Measurements from ENCODE around the gene ARID1B. TPM values are rescaled to one million over a fixed set of nuclear protein-coding genes. Genes with fewer than 3 reads are reported as not detected.

Gene ARID1B
- total RNA-seq, 1 donor from 2014 or later = 49.2 TPM

DNA sequence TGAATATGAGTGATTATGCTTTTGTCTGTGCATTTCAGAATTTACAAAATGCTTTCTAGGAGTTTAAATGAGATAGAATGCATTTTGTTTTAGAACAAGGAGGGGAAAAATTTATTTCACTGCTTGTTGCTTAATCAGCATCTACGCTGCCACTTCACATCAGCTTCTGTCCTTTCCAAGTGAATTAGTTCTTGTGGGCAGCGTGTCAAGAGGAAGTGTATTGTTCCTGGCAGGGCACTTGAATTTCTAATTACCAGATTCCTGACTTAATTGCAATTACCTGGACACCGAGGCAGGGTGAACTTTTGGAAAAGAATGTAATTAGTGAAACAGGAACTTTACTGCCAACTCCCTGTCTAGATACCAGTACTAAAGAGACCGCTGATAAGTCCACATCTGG is 282.6 kb downstream of the ARID1B start:
- ATAC-seq (ENCODE audit: poor library complexity) = peak; percentile 34
- intact Hi-C loops (cut with DNase I) = no loop called here
- DNase-seq = no peak

DNA sequence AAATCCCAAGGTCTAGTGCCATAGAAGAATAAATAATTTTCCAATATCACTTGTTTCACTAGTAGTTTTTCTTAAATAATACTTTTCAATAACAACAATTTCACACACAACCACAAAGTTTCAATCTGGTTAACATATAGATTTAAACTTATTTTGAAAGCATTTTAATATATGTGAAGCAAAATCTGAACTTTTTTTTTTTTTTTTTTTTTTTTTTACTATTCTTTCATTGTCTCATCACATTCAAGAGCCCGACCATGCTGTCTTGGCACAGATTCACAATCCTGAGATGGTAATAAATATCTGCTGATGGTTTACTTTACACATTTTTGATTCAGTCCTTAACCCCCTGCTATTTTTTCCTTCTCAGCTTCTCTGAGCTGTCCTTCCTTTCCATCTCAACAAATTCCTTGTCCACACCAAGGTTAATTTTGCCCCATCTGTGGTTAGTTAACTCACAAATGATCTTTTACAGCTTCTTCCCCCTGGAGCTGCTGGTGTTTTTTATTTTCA is 283.3 kb downstream of the ARID1B start:
- ATAC-seq (ENCODE audit: poor library complexity) = no peak
- intact Hi-C loops (cut with DNase I) = no loop called here
- no peak for DNase-seq

DNA sequence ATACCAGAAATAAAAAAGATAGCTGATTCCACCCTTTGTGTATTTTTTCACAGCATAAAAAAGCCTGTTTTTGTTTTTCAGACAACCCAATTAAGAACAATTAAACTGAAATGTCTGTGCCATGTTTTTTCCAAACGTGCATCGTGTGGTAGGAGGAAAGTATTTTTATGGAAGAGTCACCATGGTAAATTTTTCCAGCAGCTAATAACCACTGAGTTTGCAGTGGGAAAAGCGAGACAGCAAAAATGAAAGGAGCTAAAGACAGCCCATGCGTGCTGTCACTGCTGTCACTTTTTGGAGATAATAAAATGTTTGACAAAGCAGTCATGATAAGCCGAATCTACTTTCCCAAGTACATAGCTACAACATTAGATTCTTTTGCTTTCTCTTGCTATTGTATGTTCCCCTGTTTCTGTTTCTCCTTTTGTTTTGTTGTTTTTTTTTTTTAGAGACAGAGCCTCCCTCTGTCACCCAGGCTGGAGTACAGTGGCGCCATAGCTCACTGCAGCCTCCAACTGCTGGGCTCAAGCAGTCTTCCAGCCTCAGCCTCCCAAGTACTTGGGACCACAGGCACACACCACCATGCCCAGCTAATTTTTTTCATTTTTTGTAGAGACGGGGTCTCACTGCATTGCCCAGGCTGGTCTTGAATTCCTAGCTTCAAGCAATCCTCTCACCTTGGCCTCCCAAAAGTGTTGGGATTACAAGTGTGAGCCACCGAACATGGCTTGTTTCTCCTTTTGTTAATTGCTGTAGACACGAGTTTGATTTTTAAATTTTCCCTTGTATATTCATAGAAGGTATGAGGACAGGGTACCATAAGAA is 284.8 kb downstream of the ARID1B start:
- intact Hi-C loops (cut with DNase I) = no loop called here
- ATAC-seq (ENCODE audit: poor library complexity) = no peak
- DNase-seq = no peak

DNA sequence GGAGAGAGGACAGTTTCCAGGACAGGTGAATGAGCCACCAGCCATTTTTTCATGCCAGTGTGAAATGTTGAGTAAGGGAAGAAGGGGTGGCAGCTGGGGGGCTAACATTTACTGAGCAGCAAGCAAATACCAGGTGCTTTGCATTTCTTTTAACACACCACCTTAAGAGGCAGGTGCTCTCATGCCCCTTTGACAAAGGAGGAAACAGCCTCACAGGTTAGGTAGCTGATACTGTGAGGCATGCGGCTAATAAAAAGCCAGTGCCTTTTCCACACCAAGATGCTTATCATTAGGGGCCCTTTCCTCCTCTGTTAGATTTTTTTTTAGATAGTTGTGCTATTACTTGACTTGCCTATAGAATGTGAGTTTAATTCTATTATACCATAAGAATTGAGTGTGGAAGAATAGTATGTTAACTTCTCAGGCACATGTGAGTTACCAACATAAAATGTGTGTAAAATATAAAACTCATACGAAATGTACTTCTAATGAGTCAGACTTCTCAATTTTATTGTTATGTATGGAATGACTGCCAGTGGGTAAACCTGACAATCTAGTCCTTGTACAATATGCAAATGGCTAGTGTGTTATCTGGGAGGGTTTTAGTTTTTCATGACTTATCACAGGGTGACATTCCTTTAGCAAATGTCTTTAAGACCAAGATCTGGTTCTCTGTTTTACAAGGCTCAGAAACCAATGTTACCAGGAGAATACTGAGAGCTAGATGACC is 286.2 kb downstream of the ARID1B start:
- ATAC-seq (ENCODE audit: poor library complexity) = no peak
- intact Hi-C loops (cut with DNase I) = no loop called here
- DNase-seq = no peak

DNA sequence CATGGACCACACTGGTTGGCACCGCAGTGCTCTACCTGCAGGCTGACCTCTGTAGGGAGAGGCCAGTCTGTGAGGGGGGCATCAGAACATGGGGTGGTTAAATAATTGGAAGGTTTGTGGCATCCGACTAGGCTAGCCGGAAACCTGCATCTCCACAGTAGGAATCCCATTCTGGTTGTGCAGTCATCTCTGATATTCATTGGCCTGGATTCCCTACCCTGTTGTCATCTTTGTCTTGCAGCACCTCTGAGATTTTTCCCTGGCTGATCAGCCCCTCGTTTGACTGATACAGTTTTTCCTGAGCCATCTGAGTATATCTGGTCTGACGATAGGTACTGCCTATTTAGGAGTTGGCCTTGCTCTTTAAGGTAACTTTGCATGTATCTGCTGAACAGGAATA is 286.7 kb downstream of the ARID1B start:
- intact Hi-C loops (cut with DNase I) = no loop called here
- no peak for ATAC-seq (ENCODE audit: poor library complexity)
- DNase-seq = no peak

DNA sequence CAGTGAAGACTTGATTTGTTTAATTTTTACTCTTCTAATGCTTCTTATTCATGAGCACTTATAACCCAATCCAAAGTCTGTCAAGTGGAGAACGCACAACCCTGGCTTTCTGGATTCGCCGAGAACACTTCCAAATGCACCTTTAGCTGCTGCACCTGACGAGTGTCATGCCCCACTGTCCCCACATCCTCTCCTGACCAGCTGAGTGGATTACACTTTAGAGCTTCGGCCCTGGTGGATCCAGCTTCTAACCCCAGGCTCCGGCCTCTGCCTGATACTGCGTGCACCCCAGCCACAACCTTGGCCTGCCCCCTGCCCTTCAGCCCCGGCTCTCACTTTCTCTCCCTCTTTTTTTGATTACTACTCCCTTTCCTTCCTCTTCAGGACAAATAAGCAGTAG is 287.3 kb downstream of the ARID1B start:
- intact Hi-C loops (cut with DNase I) = no loop called here
- DNase-seq (no peak), ATAC-seq (ENCODE audit: poor library complexity) (no peak)

DNA sequence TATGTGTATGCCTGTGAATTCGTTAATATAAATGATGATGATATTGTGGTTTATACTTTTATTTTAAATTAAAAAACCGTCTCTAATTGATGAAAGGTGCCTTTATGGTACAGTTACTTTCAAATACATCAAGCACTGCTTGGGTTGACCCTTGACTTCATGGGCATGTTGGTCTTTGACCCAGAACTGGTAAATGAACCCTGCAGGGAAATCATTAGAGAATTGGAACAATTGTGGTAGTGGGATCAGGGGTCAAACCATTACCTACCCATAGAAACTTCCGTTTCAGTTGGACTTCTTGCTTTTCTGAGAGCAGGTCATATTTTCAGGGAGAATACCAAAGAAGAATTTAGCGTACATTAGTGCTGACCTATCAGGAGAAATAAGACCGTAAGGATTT is 288.2 kb downstream of the ARID1B start:
- intact Hi-C loops (cut with DNase I) = no loop called here
- ATAC-seq (ENCODE audit: poor library complexity) = no peak
- no peak for DNase-seq

DNA sequence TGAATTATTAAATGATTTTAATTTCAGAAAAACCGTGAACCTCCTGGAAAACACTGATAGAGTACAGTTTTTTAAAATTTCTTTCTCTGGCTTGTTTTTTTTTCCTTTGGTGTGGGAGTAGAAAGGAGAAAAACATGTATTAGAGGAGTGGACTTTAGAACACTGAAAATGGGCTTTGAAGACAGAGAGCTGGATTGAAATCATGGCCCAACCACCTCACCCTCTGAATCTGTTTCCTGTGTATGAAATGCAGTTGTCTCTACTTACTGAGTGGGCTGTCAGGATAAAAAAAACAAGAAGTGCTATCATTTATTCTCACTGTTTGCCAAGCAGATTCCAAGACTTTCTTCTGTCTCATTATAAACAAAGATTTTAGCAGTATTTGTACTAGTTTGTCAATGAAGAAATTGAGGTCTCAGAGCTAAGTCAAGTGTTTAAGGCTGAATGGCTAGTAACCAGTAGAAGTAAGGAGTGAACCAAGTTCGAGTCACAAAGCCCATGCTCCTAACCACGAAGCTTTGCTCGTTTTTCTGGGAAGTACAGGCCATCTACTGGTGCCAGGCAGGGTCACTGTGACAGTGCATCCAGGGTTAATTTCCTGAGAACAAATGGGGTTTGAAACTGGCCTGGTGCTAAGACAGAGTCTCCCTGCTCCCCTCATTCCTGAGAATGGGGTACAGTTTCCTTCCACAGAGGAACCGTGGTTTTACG is 289.8 kb downstream of the ARID1B start:
- no peak for ATAC-seq (ENCODE audit: poor library complexity)
- no peak for DNase-seq
- intact Hi-C loops (cut with DNase I) = no loop called here

DNA sequence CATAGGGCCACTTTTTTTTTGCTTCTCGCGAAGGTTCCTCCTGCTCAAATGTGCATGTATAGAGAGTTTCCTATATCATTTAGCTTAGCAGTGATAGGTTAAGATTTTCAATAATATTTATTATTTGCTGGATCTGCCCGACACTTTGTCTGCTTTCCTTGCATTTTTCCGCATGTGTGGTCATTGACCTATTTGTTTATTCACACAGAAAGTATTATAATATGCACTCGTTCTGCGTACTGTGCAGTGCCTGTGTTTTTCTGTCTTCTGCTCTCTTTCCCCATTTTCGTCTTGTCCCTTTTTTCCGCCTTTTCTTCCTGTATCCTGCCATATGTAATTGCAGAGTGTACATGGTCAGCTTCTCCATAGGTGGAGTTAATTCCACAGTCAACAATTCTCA is 290.3 kb downstream of the ARID1B start:
- DNase-seq (no peak), ATAC-seq (ENCODE audit: poor library complexity) (no peak)
- intact Hi-C loops (cut with DNase I) = no loop called here

DNA sequence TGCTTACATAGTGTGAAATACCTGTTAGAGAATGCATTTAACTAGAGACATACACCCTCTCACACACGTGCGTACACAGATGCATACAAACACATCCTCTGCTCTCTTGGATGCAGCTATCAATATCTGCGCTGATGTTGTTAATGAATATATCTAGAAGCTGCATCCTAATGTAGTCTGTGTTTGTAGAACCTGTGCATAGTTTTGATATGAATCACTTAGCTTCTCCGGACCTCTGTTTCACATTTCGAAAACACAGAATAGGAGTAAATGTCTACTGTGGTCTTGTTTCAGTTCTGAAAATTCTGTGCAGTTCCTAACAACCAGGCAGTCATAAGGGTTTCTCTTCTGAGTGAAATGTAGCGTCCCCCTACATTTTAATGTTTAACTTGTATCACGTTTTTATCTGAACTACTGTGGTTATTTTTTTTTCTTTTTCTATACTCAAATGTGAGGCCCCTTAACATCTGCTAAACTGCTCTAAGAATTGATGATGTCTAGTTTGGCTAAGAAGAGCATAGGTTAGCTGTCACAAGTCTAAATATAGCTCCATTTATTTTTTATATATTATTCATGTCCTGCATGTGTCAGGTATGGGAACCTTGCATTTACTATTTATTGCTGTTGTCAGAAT is 291.6 kb downstream of the ARID1B start:
- ATAC-seq (ENCODE audit: poor library complexity) = no peak
- intact Hi-C loops (cut with DNase I) = no loop called here
- no peak for DNase-seq

DNA sequence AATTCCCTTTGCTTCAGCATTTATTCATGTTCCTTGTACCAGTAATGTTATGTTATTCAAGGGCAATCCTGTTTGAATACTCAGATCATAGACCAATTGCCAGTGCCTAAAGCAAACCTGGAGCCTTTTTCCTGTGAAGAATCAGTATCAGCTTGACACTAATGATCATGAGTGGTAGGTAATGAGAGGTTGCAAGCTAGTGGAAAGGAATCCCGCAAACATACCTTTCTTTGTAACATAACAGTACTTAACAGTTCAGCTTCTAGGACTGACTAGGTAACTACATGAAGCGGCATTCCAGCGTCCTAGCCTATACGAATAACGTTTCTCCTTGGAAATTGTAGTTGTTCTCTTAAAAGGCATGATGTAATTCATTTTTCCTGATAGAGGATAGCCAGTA is 292.4 kb downstream of the ARID1B start:
- DNase-seq (no peak), ATAC-seq (ENCODE audit: poor library complexity) (no peak)
- intact Hi-C loops (cut with DNase I) = no loop called here

DNA sequence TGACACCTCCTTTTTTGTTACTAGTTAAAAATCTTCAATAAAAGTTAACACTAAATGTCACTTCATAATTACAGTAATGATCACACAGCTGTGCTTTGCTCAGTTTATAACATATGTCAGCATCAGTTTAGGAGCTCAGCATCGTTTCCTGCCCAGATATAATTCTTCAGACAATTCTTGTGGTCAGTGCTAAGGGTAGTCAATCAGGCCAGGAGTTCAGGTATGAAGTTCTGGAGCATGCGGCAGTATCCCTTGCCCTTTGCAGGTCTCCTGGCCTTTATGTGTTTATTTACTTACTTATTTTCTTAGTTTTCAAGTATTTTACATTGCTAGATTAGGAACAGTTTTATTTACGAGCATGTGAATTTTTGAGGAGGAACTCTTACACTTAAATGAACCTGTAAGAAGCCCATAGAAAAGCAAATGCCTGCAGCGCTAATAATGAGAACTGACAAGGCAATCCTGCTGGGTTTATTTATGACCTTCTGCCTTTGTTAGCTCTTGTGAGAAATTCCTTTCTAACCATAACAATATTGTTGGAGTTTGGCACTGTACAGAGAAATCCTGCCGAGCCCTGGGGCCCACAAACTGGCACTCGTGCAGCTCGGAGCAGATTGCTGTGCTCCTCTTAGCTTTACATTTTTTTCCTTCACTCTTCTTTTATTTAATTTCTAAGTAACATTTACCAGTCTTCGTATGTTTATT is 293.4 kb downstream of the ARID1B start:
- ATAC-seq (ENCODE audit: poor library complexity) = no peak
- DNase-seq = no peak
- intact Hi-C loops (cut with DNase I) = no loop called here

DNA sequence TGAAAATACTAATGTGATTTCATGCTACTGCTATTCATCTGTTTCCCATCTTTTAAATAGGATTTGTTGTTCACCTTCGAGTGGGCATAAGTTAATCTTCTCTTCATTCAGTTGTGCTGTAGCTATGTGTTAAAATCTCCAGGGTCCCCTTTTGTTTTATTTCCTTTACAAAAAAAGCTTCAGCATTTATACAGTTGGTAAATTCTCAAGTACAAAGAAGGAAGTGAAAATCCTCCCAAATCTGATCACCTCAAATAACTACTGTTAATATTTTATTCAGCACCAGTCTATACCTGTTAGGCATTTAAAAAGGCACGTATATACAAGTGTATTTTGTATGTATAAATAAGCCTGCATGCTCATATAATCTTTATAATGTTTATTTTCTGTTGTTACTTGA is 294.9 kb downstream of the ARID1B start:
- intact Hi-C loops (cut with DNase I) = no loop called here
- no peak for ATAC-seq (ENCODE audit: poor library complexity)
- DNase-seq = no peak

DNA sequence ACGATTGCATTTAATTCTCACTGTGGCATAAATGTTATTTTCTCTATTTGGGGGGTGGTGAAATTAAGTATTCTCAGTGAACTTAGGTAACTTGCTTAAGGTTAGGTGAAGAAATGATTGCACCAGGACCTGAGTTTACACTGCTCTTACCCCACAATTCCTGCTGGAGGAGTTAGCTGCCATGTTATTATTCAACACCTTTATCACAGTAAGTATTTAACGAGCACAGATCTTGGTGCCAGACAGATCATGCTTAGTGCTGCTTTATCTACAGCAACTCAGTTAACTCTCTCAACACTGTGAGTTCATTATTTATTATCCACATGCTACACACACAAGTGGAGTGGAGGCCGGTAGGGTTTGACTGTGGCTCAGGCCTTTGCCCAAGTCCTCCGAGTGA is 296.4 kb downstream of the ARID1B start:
- intact Hi-C loops (cut with DNase I) = no loop called here
- ATAC-seq (ENCODE audit: poor library complexity) (peak; percentile 28), DNase-seq (no peak)

DNA sequence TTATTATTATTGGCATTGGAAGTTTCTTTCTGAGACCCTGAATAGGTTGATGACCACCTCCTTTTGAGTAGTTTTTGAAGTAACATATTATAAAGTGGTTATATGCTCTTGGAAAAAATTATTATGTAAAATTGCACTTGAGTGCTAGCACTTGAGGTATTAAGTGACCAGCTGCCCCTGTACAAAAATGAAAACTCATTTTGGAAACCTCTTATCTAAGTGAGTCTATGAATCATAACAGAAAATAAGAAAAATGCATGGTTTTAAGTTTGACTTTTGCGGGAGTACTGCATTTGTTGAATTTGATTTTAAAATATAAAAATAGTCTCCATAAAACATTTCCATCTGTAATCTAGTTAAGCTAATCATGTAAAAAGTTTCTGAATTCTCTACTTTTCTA is 297.8 kb downstream of the ARID1B start:
- intact Hi-C loops (cut with DNase I) = no loop called here
- ATAC-seq (ENCODE audit: poor library complexity) (no peak), DNase-seq (no peak)

DNA sequence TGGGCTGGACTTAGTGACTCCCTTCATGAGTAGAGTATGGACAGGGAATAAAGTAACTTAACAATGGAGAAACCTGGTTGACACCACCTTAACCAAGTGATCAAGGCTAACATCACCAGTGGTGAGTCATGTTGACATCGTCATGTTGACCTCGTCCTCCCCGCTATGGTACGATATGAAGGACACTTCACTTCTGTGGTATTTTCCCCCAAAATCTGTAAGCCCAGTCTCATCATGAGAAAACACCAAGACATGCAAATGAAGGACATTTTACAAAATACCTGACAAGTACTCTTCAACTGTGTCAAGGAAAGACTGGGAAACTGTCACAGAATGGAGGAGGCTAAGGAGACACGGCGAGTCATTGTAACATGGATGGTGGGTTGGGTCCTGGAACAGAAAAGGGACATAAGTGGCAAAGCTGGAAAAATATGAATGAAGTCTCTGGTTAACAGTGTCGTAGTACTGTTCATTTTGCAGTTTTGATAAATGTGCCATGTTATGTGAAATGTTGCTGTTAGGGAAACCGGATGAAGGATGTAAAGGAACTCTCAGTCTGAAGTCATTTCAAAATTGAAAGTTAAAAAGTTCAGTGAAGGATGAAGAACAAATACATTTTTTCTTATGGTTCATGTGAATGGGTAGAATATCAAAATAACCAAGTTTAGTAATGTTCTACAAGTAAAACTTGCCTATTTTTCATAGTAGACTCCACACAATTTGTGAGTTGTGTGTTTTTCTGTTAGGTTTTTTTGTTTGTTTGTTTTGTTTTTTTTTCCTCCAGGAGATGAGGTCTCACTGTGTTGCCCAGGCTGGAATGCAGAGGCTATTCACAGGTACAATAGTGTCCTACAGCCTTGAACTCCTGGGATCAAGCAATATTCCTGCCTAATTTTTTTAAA is 298.6 kb downstream of the ARID1B start:
- DNase-seq (no peak), ATAC-seq (ENCODE audit: poor library complexity) (no peak)

DNA sequence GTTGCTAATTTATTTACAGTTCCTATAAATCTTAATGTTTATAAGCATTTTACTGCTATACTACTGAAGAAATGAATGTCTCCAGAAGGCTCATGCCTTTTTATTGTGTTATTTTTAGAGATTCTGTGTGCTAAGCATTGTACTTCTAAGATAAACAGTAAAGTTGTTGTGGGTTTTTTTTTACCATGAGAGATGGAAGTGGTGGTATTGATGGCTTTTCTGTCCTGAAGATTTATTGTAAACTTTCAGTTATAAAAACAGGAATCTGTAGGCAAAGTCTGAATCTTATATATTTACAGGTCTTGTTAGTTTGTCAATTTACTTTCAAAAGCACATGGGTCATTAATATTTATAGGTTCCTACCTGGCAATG is 299.3 kb downstream of the ARID1B start:
- no peak for ATAC-seq (ENCODE audit: poor library complexity)
- intact Hi-C loops (cut with DNase I) = no loop called here
- DNase-seq = no peak

More for the DNA sequence above, 298.6 kb downstream of the ARID1B start:
- intact Hi-C loops (cut with DNase I) = no loop called here

DNA sequence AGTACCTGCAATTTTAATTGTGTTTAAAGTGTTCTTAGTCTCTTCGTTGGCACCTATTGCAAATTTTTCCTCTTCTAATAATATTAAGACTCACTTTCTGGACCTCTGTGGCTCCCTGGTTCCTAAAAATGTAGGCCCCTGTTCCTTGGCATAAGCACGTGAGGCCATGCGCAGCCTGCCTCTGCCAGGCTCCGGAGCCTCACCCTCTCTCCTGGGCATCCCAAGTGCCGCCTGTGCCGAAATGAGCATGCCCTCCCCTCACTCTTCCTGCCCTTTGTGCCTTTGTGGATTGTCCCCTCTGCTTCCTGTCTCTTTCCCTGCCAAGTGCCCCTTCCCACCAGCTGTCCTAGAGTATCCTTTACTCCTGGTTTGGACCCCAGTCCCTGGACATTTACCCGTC is 300.1 kb downstream of the ARID1B start:
- intact Hi-C loops (cut with DNase I) = no loop called here
- DNase-seq (no peak), ATAC-seq (ENCODE audit: poor library complexity) (no peak)

All from Right ventricle myocardium superior (tissue), 1 donor.